Testis (tissue), 3 donors: ENCODE measurements around the gene DGUOK. TPM values are rescaled to one million over a fixed set of nuclear protein-coding genes. Genes with fewer than 3 reads are reported as not detected.
"Not testable (repeated sequence)": the region's sequence is repeated elsewhere in the genome, so short reads cannot be mapped to it uniquely, and the experiment has no call there.

Experiments
- DNase-seq: peaks from one replicate; pipeline ENCODE4 v3.0.0-alpha.2; 2019
- H3K27ac ChIP-seq, 2 donors: fragments of 200-600 bp; sonication (generic); one replicate each; pipeline ENCODE4 v1.5.1; 2019
- H3K27me3 ChIP-seq: fragments of 200-600 bp; sonication (generic); one replicate; pipeline ENCODE4 v1.5.1; 2019
- H3K36me3 ChIP-seq: fragments of 200-600 bp; sonication (generic); one replicate; pipeline ENCODE4 v1.5.1; 2017; ENCODE audit warnings: low read depth; ENCODE audit errors: missing control alignments
- H3K4me1 ChIP-seq: fragments of 200-600 bp; sonication (generic); one replicate; pipeline ENCODE4 v1.5.1; 2019
- H3K4me3 ChIP-seq, 2 donors: fragments of 200-600 bp; sonication (generic); one replicate each; pipeline ENCODE4 v1.5.1; 2017 to 2019
- H3K9me3 ChIP-seq: fragments of 200-600 bp; sonication (generic); one replicate; pipeline ENCODE4 v1.5.1; 2017
- CTCF ChIP-seq, 3 experiments: fragments of 450-650 bp in 2 of 3; fragments of 200-600 bp in 1 of 3; sonication (generic) in 1 of 3; IDR thresholded peaks; one replicate each; pipeline ENCODE4 v1.5.1; 2016 to 2019; ENCODE audit warnings: antibody characterized with exemption in 3 of 3, mild to moderate bottlenecking in 2 of 3, moderate library complexity in 1 of 3
- POLR2A ChIP-seq: fragments of 450-650 bp; IDR thresholded peaks from one replicate; pipeline ENCODE4 v1.6.1; 2017; ENCODE audit warnings: antibody characterized with exemption, mild to moderate bottlenecking, moderate library complexity
- WGBS, 2 donors: methylation state at CpG; one replicate each; pipeline ENCODE4 v1.1.5; 2018; 5-methylcytosine and 5-hydroxymethylcytosine counted together
- intact Hi-C: fragments of 100-400 bp; cut with DNase I; formaldehyde crosslinking; loops from one replicate; pipeline ENCODE4 v1.15.1; 2023; ENCODE audit warnings: low total_unique reads
- polyA plus RNA-seq: library from polyadenylated mRNA; stranded (reverse); fragments of 350-450 nt; fragmentation: Illumina TruSeq; extraction: RNeasy Lipid Tissue Mini Kit (QIAGEN cat#74804); gene quantifications from one replicate; pipeline ENCODE4 v1.2.3, GENCODE V29; 2014; ENCODE audit warnings: low read depth, low replicate concordance; ENCODE audit not compliant: insufficient read depth
- total RNA-seq, 2 donors: library from RNA; depleted of rRNA; stranded (reverse); fragments of >200 nt; gene quantifications; one replicate each; pipeline ENCODE4 v1.2.3, GENCODE V29; 2016

The DGUOK gene
- total and polyA plus RNA-seq, 3 donors from 2014 or later = 87.7 to 93.9 (median 91.0) TPM

GRCh38 chr2:73899801-73900336, 26.8 kb upstream of the DGUOK start:
- H3K4me3 ChIP-seq = no peak overlapping the region
- H3K27me3 ChIP-seq = no peaks in the 10 kb centered on the region
- no peaks in the 10 kb centered on the region for H3K36me3 ChIP-seq
- intact Hi-C loops = no loop called here
- H3K27ac ChIP-seq = no peak overlapping the region
- H3K9me3 ChIP-seq = no peaks in the 10 kb centered on the region
- TF ChIP-seq POLR2A (no peak), CTCF (IDR thresholded peaks at IDR 0.05) (no peak)
- H3K4me1 ChIP-seq = no peaks in the 10 kb centered on the region
- DNase-seq = no peak
- WGBS, 2 donors = 87 to 88% methylated on average over 8 of the region's 8 CpGs

- H3K4me1 ChIP-seq = no peaks in the 10 kb centered on the region
- WGBS, 2 donors = 84 to 93% methylated on average over 9 of the region's 10 CpGs
- no peaks in the 10 kb centered on the region for H3K9me3 ChIP-seq
- no peak for TF ChIP-seq CTCF (IDR thresholded peaks at IDR 0.05)
- TF ChIP-seq POLR2A = no peak
- no peak for DNase-seq
- no peaks in the 10 kb centered on the region for H3K36me3 ChIP-seq
- no peaks in the 10 kb centered on the region for H3K27me3 ChIP-seq
- intact Hi-C loops = no loop called here
- no peak overlapping the region for H3K4me3 ChIP-seq
- H3K27ac ChIP-seq = no peak overlapping the region
Measured at GRCh38 chr2:73901143-73901542, 25.5 kb upstream of the DGUOK start.

- H3K36me3 ChIP-seq = no peaks in the 10 kb centered on the region
- H3K27ac ChIP-seq = no peak overlapping the region
- WGBS, 2 donors = 80 to 82% methylated on average over 4 of the region's 4 CpGs
- H3K27me3 ChIP-seq = no peaks in the 10 kb centered on the region
- no peaks in the 10 kb centered on the region for H3K9me3 ChIP-seq
- no peak overlapping the region for H3K4me3 ChIP-seq
- no peak for TF ChIP-seq CTCF (IDR thresholded peaks at IDR 0.05)
- TF ChIP-seq POLR2A = no peak
- H3K4me1 ChIP-seq = no peaks in the 10 kb centered on the region
- intact Hi-C loops = no loop called here
- no peak for DNase-seq
Measured at GRCh38 chr2:73902284-73902683, 24.4 kb upstream of the DGUOK start.

- WGBS, 2 donors = 84 to 92% methylated on average over 4 of the region's 4 CpGs
Measured at GRCh38 chr2:73903313-73903712, 23.4 kb upstream of the DGUOK start.

GRCh38 chr2:73903949-73904613, 22.6 kb upstream of the DGUOK start:
- H3K4me1 ChIP-seq, DNase-seq, H3K9me3 ChIP-seq, intact Hi-C loops, H3K36me3 ChIP-seq, H3K4me3 ChIP-seq, H3K27me3 ChIP-seq, H3K27ac ChIP-seq: not testable (repeated sequence)
- WGBS, 2 donors = 90 to 92% methylated on average over 5 of the region's 5 CpGs

More at GRCh38 chr2:73903313-73903712, 23.4 kb upstream of the DGUOK start:
- no peaks in the 10 kb centered on the region for H3K9me3 ChIP-seq
- H3K27ac ChIP-seq = no peak overlapping the region
- H3K27me3 ChIP-seq = no peaks in the 10 kb centered on the region
- TF ChIP-seq CTCF (IDR thresholded peaks at IDR 0.05) (no peak), POLR2A (no peak)
- no peaks in the 10 kb centered on the region for H3K36me3 ChIP-seq
- H3K4me1 ChIP-seq = no peaks in the 10 kb centered on the region
- no peak overlapping the region for H3K4me3 ChIP-seq
- intact Hi-C loops = no loop called here
- no peak for DNase-seq
